ENCODE measurements around the gene SPATA24. TPM values are rescaled to one million over a fixed set of nuclear protein-coding genes. Genes with fewer than 3 reads are reported as not detected.

The SPATA24 gene
- total RNA-seq, 1 experiment from 2014 or later, result 1.4 TPM

DNA sequence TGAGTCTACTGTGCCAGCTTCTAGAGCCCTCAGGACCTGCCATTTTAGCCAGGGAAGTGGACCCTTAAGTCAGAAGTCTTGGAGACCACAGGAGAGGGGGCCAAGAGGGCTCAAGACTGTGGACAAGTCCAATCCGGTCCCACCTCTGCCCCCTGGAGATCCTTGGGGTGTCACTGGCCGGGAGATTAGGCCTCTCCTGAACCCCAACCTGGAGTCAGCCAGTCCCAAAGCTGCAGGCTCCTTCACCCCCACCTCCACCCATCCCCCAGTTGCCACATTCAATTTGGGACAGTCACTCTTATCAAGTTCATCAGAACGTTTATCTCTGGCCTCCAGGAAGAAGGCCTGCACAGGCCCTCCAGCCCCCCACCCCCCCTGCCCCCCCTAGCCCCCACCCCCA, 21.1 kb downstream of the SPATA24 start:
- Histone ChIP-seq H3K4me1 (ENCODE audit: insufficient read depth, low read length) (peaks cover 4% of the 10 kb centered on the region; the same call in 1 of the 2 replicates), H3F3A (ENCODE audit: low read length, unreplicated experiment) (no peaks in the 10 kb centered on the region), H3K9me2 (replicated peaks; ENCODE audit: low read length) (no peaks in the 10 kb centered on the region), H3K9ac (ENCODE audit: low read length) (no peak overlapping the region), H3K9me3 (ENCODE audit: low read length) (no peaks in the 10 kb centered on the region), H3K79me2 (ENCODE audit: low read length) (no peaks in the 10 kb centered on the region), H3K27me3 (ENCODE audit: low read length) (no peaks in the 10 kb centered on the region), H2AFZ (ENCODE audit: low read length) (no peak overlapping the region), H3K27ac (ENCODE audit: low read length) (no peak overlapping the region), H3K4me2 (ENCODE audit: low read length) (no peak overlapping the region), H3K4me3 (ENCODE audit: low read length) (no peak overlapping the region), H4K20me1 (ENCODE audit: low read length) (no peaks in the 10 kb centered on the region), H3K36me3 (ENCODE audit: low read depth, low read length) (no peaks in the 10 kb centered on the region)
- ChIA-PET CTCF (no interaction called here), POLR2A (ENCODE audit: unreplicated experiment) (no interaction called here)
- intact Hi-C loops (cut with micrococcal nuclease), result no loop called here
- BruUV-seq (replicated peaks), result no TSS peak
- no peak for TF ChIP-seq EZH2phosphoT487 (IDR thresholded peaks at IDR 0.05; ENCODE audit: borderline replicate concordance, low read length)
- DNase-seq, result no peak
- ATAC-seq, result no peak

DNA sequence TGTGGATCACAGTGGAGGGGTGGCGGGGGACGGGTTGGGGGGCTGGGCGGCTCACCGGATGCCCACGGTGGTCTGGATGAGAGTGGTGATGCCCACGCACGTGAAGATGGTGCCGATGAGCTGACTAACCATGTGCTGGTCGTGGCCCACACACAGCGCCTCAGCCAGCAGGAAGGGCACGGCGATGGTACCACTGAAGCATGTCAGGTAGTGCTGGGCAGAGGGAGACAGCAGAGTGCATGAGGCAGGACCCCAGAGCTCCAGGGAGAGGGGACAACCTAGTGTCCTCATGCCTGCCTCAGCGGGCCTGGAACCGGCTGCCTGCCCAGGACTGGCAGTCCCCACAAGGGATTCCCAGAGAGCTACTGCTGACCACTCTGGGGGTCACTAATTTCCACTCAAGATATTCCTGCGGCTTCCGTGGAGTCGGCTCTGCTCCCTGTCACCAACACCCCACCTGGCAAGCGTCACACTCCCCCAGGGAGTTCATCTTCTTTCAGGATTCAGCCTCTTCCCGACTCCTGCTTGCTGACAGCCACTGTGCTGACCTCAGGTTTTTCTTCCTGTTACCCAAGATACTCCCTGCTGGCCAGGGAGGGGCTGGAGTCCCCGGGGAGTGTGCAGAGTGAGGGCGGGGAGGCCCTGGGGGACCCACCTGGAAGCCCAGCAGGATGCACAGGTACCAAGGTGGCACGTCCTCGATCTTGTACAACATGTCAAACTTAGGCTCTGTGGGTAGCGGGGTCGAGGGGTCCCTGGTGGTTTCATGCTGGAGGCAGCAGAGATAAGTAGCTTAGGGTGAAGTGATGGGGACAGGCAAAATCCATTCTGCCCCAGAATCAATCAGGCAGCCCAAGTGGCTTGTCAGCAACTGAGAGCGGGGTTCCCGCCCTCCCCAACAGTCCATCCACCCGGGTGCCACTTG, 21.8 kb downstream of the SPATA24 start:
- BruUV-seq (replicated peaks), result no TSS peak
- intact Hi-C loops (cut with micrococcal nuclease), result no loop called here
- CTCF ChIA-PET, result no interaction called here
- ATAC-seq, result no peak
- Histone ChIP-seq H3K4me2 (ENCODE audit: low read length) (no peak overlapping the region), H3K9me2 (replicated peaks; ENCODE audit: low read length) (no peaks in the 10 kb centered on the region), H3K9me3 (ENCODE audit: low read length) (no peaks in the 10 kb centered on the region), H3K9ac (ENCODE audit: low read length) (no peak overlapping the region), H3K4me1 (ENCODE audit: insufficient read depth, low read length) (peaks cover 4% of the 10 kb centered on the region; the same call in 1 of the 2 replicates), H3K27me3 (ENCODE audit: low read length) (no peaks in the 10 kb centered on the region), H3K4me3 (ENCODE audit: low read length) (no peak overlapping the region), H3K27ac (ENCODE audit: low read length) (no peak overlapping the region), H3F3A (ENCODE audit: low read length, unreplicated experiment) (no peaks in the 10 kb centered on the region), H3K36me3 (ENCODE audit: low read depth, low read length) (no peaks in the 10 kb centered on the region), H2AFZ (ENCODE audit: low read length) (no peak overlapping the region), H4K20me1 (ENCODE audit: low read length) (no peaks in the 10 kb centered on the region), H3K79me2 (ENCODE audit: low read length) (no peaks in the 10 kb centered on the region)
- POLR2A ChIA-PET (ENCODE audit: unreplicated experiment), result no interaction called here
- no peak for TF ChIP-seq EZH2 (IDR thresholded peaks at IDR 0.05; ENCODE audit: low read length, unreplicated experiment)
- TF ChIP-seq EZH2phosphoT487 (IDR thresholded peaks at IDR 0.05; ENCODE audit: borderline replicate concordance, low read length), result no peak
- TF ChIP-seq CTCF (conservative IDR thresholded peaks at IDR 0.05; ENCODE audit: low read depth, low read length), result no peak
- DNase-seq, result no peak

GRCh38 chr5:139379626-139380449, 24.1 kb downstream of the SPATA24 start:
- no TSS peak for BruUV-seq (replicated peaks)
- H3K9ac ChIP-seq (ENCODE audit: low read length), result no peak overlapping the region
- no peak for TF ChIP-seq EZH2phosphoT487 (IDR thresholded peaks at IDR 0.05; ENCODE audit: borderline replicate concordance, low read length)
- TF ChIP-seq CTCF (conservative IDR thresholded peaks at IDR 0.05; ENCODE audit: low read depth, low read length), result no peak
- TF ChIP-seq EZH2 (IDR thresholded peaks at IDR 0.05; ENCODE audit: low read length, unreplicated experiment), result no peak
- H3K79me2 ChIP-seq (ENCODE audit: low read length), result no peaks in the 10 kb centered on the region
- no peaks in the 10 kb centered on the region for H3K27me3 ChIP-seq (ENCODE audit: low read length)
- DNase-seq (no peak), ATAC-seq (no peak)
- H4K20me1 ChIP-seq (ENCODE audit: low read length), result no peaks in the 10 kb centered on the region
- CTCF ChIA-PET, result no interaction called here
- POLR2A ChIA-PET (ENCODE audit: unreplicated experiment), result no interaction called here
- no peak overlapping the region for H3K4me2 ChIP-seq (ENCODE audit: low read length)
- no peaks in the 10 kb centered on the region for H3F3A ChIP-seq (ENCODE audit: low read length, unreplicated experiment)
- H3K36me3 ChIP-seq (ENCODE audit: low read depth, low read length), result no peaks in the 10 kb centered on the region
- intact Hi-C loops (cut with micrococcal nuclease), result no loop called here
- H2AFZ ChIP-seq (ENCODE audit: low read length), result no peak overlapping the region
- no peaks in the 10 kb centered on the region for H3K9me3 ChIP-seq (ENCODE audit: low read length)
- no peak overlapping the region for H3K4me3 ChIP-seq (ENCODE audit: low read length)
- peaks cover 7% of the 10 kb centered on the region for H3K4me1 ChIP-seq (ENCODE audit: insufficient read depth, low read length)
- no peaks in the 10 kb centered on the region for H3K9me2 ChIP-seq (replicated peaks; ENCODE audit: low read length)
- no peak overlapping the region for H3K27ac ChIP-seq (ENCODE audit: low read length)
